GM12878 (cell line): Measurements from ENCODE around the gene AQP2. TPM values are rescaled to one million over a fixed set of nuclear protein-coding genes. Genes with fewer than 3 reads are reported as not detected.

ENCODE experiments used
- HDAC6 ChIP-seq: fragments of 200-600 bp; sonication (generic); IDR thresholded peaks from one replicate; pipeline ENCODE4 v1.8.0; 2017; ENCODE audit warnings: antibody characterized with exemption; ENCODE audit not compliant: unreplicated experiment
- IKZF2 ChIP-seq, 2 experiments: fragments of 450-650 bp; IDR thresholded peaks; 2 replicates each; pipeline ENCODE4 v1.6.1; 2017; ENCODE audit warnings: mild to moderate bottlenecking in 2 of 2, moderate library complexity in 2 of 2
- KAT2A ChIP-seq: conservative IDR thresholded peaks from 2 replicates; pipeline ENCODE4 v1.6.1; 2011; ENCODE audit warnings: low read depth, low read length; ENCODE audit not compliant: control insufficient read depth
- MEF2B ChIP-seq: fragments of 450-650 bp; IDR thresholded peaks from 2 replicates; pipeline ENCODE4 v1.6.1; 2018; ENCODE audit warnings: mild to moderate bottlenecking, moderate library complexity; ENCODE audit not compliant: partially characterized antibody, poor library complexity, severe bottlenecking
- polyA plus RNA-seq, 11 experiments: library from polyadenylated mRNA; depleted of rRNA in 4 of 11; unstranded in 6 of 11; stranded (reverse) in 5 of 11; fragments of >200 nt; fragmentation: Nextera tagmentation in 4 of 11; fragmentation: Illumina TruSeq in 1 of 11; extraction: Ambion mirVana in 4 of 11; extraction: Trizol in 1 of 11; gene quantifications; 1 replicate in 1 of 11; 2 replicates in 10 of 11; pipeline versions ENCODE4 v1.2.1 to v1.2.3, GENCODE V29; 2011 to 2016; ENCODE audit warnings: inconsistent platforms in 2 of 11, missing spikeins in 2 of 11, low read depth in 1 of 11
- total RNA-seq, 4 experiments: library from RNA; depleted of rRNA in 3 of 4; stranded (reverse); fragments of >200 nt in 3 of 4; fragmentation: Illumina TruSeq in 1 of 4; extraction: Trizol in 1 of 4; gene quantifications; 2 replicates each; pipeline versions ENCODE4 v1.2.1 to v1.2.3, GENCODE V29; 2013 to 2021
- TF ChIP-seq, protein P1 (sequence below): fragments of 450-650 bp; conservative IDR thresholded peaks from 2 replicates; pipeline ENCODE4 v1.6.1; 2017; ENCODE audit warnings: mild to moderate bottlenecking, moderate library complexity
- TF ChIP-seq, protein P2 (sequence below): fragments of 450-650 bp; formaldehyde crosslinking; IDR thresholded peaks from 2 replicates; pipeline ENCODE4 v1.4.0; 2022; ENCODE audit warnings: mild to moderate bottlenecking, moderate library complexity
- TF ChIP-seq, protein P3 (sequence below): IDR thresholded peaks from 2 replicates; pipeline ENCODE4 v1.6.1; 2011; ENCODE audit warnings: borderline replicate concordance, low read depth, mild to moderate bottlenecking, moderate library complexity, low read length; ENCODE audit not compliant: insufficient read depth, poor library complexity, severe bottlenecking

Gene AQP2
- total and polyA plus RNA-seq, 10 of the 15 experiments (the other 5 are each of a cell fraction or from before 2014, with no cell fraction given) = not detected

DNA sequence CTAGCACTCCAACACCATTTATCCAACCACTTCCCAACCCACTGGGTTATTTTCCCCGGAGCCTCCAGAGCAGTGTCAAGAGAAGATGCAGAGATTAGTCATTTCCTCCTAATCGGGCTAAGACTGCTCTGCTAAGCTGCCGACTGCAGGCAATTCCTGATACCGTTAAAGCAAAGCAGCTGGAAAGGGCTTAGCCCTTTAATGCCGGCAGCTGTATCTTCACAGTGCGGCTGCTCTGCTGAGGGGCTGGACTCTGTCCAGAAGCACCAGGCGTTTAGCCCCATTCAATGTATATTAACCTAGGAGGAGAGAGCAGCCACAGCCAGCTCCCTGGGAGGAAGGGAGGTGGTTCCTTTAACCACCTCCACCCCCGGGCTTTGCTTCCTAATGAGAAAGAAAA is 33.4 kb downstream of the AQP2 start (continued):
- TF ChIP-seq, protein P1, sequence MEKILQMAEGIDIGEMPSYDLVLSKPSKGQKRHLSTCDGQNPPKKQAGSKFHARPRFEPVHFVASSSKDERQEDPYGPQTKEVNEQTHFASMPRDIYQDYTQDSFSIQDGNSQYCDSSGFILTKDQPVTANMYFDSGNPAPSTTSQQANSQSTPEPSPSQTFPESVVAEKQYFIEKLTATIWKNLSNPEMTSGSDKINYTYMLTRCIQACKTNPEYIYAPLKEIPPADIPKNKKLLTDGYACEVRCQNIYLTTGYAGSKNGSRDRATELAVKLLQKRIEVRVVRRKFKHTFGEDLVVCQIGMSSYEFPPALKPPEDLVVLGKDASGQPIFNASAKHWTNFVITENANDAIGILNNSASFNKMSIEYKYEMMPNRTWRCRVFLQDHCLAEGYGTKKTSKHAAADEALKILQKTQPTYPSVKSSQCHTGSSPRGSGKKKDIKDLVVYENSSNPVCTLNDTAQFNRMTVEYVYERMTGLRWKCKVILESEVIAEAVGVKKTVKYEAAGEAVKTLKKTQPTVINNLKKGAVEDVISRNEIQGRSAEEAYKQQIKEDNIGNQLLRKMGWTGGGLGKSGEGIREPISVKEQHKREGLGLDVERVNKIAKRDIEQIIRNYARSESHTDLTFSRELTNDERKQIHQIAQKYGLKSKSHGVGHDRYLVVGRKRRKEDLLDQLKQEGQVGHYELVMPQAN = no peak
- TF ChIP-seq HDAC6 (no peak), KAT2A (no peak), IKZF2 (IDR thresholded peaks at IDR 0.05) (no peak), MEF2B (no peak)
- TF ChIP-seq, protein P2, sequence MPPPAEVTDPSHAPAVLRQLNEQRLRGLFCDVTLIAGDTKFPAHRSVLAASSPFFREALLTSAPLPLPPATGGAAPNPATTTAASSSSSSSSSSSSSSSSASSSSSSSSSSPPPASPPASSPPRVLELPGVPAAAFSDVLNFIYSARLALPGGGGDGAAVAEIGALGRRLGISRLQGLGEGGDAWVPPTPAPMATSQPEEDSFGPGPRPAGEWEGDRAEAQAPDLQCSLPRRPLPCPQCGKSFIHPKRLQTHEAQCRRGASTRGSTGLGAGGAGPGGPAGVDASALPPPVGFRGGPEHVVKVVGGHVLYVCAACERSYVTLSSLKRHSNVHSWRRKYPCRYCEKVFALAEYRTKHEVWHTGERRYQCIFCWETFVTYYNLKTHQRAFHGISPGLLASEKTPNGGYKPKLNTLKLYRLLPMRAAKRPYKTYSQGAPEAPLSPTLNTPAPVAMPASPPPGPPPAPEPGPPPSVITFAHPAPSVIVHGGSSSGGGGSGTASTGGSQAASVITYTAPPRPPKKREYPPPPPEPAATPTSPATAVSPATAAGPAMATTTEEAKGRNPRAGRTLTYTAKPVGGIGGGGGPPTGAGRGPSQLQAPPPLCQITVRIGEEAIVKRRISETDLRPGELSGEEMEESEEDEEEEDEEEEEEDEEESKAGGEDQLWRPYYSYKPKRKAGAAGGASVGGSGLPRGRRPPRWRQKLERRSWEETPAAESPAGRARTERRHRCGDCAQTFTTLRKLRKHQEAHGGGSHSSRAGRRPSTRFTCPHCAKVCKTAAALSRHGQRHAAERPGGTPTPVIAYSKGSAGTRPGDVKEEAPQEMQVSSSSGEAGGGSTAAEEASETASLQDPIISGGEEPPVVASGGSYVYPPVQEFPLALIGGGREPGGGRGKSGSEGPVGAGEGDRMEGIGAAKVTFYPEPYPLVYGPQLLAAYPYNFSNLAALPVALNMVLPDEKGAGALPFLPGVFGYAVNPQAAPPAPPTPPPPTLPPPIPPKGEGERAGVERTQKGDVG (CRISPR knock-in tag) = no peak
- TF ChIP-seq, protein P3, sequence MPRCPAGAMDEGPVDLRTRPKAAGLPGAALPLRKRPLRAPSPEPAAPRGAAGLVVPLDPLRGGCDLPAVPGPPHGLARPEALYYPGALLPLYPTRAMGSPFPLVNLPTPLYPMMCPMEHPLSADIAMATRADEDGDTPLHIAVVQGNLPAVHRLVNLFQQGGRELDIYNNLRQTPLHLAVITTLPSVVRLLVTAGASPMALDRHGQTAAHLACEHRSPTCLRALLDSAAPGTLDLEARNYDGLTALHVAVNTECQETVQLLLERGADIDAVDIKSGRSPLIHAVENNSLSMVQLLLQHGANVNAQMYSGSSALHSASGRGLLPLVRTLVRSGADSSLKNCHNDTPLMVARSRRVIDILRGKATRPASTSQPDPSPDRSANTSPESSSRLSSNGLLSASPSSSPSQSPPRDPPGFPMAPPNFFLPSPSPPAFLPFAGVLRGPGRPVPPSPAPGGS = no peak
